Mesendoderm (in vitro differentiated cells): Measurements from ENCODE around the gene PANK3.

Experiments
- DNase-seq: peaks from one replicate; pipeline ENCODE4 v3.0.0; 2013
- H2AK5ac ChIP-seq: 2 replicates; pipeline ENCODE4 v1.6.1; 2013; ENCODE audit warnings: low read length, inconsistent platforms
- H2BK120ac ChIP-seq: 2 replicates; pipeline ENCODE4 v1.6.1; 2013; ENCODE audit warnings: low read depth, mild to moderate bottlenecking, low read length, moderate library complexity, mixed read lengths
- H2BK15ac ChIP-seq: replicated peaks from 2 replicates; pipeline ENCODE4 v1.6.1; 2013; ENCODE audit warnings: low read depth, mild to moderate bottlenecking, moderate library complexity
- H2BK5ac ChIP-seq: 2 replicates; pipeline ENCODE4 v1.6.1; 2013; ENCODE audit warnings: low read length, inconsistent platforms
- H3K18ac ChIP-seq: 2 replicates; pipeline ENCODE4 v1.6.1; 2013; ENCODE audit warnings: mild to moderate bottlenecking, low read length, mixed read lengths
- H3K23ac ChIP-seq: one replicate; pipeline ENCODE4 v1.6.1; 2013; ENCODE audit warnings: low read length
- H3K27ac ChIP-seq: 2 replicates; pipeline ENCODE4 v1.5.1; 2013; ENCODE audit warnings: low read depth, mild to moderate bottlenecking, inconsistent platforms, low read length, moderate library complexity
- H3K27me3 ChIP-seq: 2 replicates; pipeline ENCODE4 v1.6.1; 2013; ENCODE audit warnings: low read length, control low read depth, mild to moderate bottlenecking, inconsistent platforms; ENCODE audit not compliant: insufficient read depth, poor library complexity
- H3K36me3 ChIP-seq: 2 replicates; pipeline ENCODE4 v1.6.1; 2013; ENCODE audit warnings: low read length, inconsistent platforms; ENCODE audit not compliant: control insufficient read depth, insufficient read depth
- H3K4ac ChIP-seq: one replicate; pipeline ENCODE4 v1.6.1; 2013; ENCODE audit warnings: low read depth, mild to moderate bottlenecking, low read length, moderate library complexity
- H3K4me1 ChIP-seq: 2 replicates; pipeline ENCODE4 v1.6.1; 2013; ENCODE audit warnings: low read depth, low read length, inconsistent platforms; ENCODE audit not compliant: control insufficient read depth
- H3K4me2 ChIP-seq: 2 replicates; pipeline ENCODE4 v1.6.1; 2013; ENCODE audit warnings: low read length
- H3K4me3 ChIP-seq: 2 replicates; pipeline ENCODE4 v1.5.1; 2013; ENCODE audit warnings: mild to moderate bottlenecking, low read length
- H3K56ac ChIP-seq: one replicate; pipeline ENCODE4 v1.6.1; 2013; ENCODE audit warnings: low read length
- H3K79me1 ChIP-seq: 2 replicates; pipeline ENCODE4 v1.6.1; 2013; ENCODE audit warnings: low read length, inconsistent platforms
- H3K79me2 ChIP-seq: 2 replicates; pipeline ENCODE4 v1.6.1; 2013; ENCODE audit warnings: mild to moderate bottlenecking, low read length; ENCODE audit not compliant: control insufficient read depth, insufficient read depth
- H3K9ac ChIP-seq: 2 replicates; pipeline ENCODE4 v1.6.1; 2013; ENCODE audit warnings: low read length, inconsistent platforms
- H4K5ac ChIP-seq: one replicate; pipeline ENCODE4 v1.6.1; 2013; ENCODE audit warnings: low read length
- H4K8ac ChIP-seq: one replicate; pipeline ENCODE4 v1.6.1; 2013; ENCODE audit warnings: low read depth, mild to moderate bottlenecking, control low read depth, low read length, moderate library complexity
- WGBS: extraction: QIAGEN DNeasy Blood & Tissue Kit; methylation state at CpG from one replicate; pipeline ENCODE4 v1.1.7; 2013; ENCODE audit warnings: low lambda C conversion rate, missing lambda C conversion rate; ENCODE audit not compliant: insufficient coverage; ENCODE audit errors: extremely low coverage; 5-methylcytosine and 5-hydroxymethylcytosine counted together

The PANK3 gene

DNA sequence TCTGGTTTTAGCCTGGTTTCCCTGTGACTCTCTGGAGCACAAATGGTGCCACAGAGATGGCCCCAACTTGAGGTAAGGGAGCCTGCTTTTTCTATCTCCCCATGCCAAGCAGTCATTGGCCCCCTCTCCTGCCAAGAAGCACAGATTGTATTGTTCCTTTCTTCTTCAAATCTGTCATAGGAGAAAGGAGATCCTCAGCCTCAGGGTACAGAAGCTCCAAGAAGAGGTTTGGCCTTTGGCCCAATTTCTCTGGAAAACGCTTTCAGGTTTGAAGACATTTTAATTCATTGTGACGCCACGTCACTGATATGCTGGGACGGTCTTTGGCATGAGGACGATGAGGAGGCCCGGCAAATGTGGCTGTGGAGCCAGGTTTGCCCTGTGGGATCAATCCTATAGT lies 29.2 kb upstream of the PANK3 start:
- H3K79me2 ChIP-seq, result no peaks in the 10 kb centered on the region
- no peak overlapping the region for H4K5ac ChIP-seq
- H2AK5ac ChIP-seq, result no peak overlapping the region
- H3K4me1 ChIP-seq, result no peaks in the 10 kb centered on the region
- H2BK120ac ChIP-seq, result no peak overlapping the region
- H3K4me2 ChIP-seq, result no peak overlapping the region
- no peak overlapping the region for H3K9ac ChIP-seq
- H4K8ac ChIP-seq, result no peak overlapping the region
- no peak overlapping the region for H2BK15ac ChIP-seq
- no CpG with 5 or more reads among the region's 6 CpGs for WGBS
- H3K27ac ChIP-seq, result no peak overlapping the region
- no peaks in the 10 kb centered on the region for H3K79me1 ChIP-seq
- H3K27me3 ChIP-seq, result no peaks in the 10 kb centered on the region
- H3K4me3 ChIP-seq, result no peak overlapping the region
- no peak overlapping the region for H3K4ac ChIP-seq
- DNase-seq, result no peak
- H3K36me3 ChIP-seq, result no peaks in the 10 kb centered on the region
- no peak overlapping the region for H3K23ac ChIP-seq
- no peak overlapping the region for H3K18ac ChIP-seq
- no peak overlapping the region for H3K56ac ChIP-seq
- H2BK5ac ChIP-seq, result no peak overlapping the region

- Histone ChIP-seq H3K9ac (no peak overlapping the region), H3K4me1 (no peaks in the 10 kb centered on the region), H3K36me3 (no peaks in the 10 kb centered on the region), H3K27me3 (no peaks in the 10 kb centered on the region), H3K4me2 (no peak overlapping the region), H3K4me3 (no peak overlapping the region), H4K5ac (no peak overlapping the region), H3K4ac (no peak overlapping the region), H3K18ac (no peak overlapping the region), H3K56ac (no peak overlapping the region), H2BK5ac (no peak overlapping the region), H4K8ac (no peak overlapping the region), H2BK120ac (no peak overlapping the region), H2BK15ac (no peak overlapping the region), H3K27ac (no peak overlapping the region), H2AK5ac (no peak overlapping the region), H3K79me2 (no peaks in the 10 kb centered on the region), H3K79me1 (no peaks in the 10 kb centered on the region), H3K23ac (no peak overlapping the region)
- no peak for DNase-seq
- no CpG with 5 or more reads among the region's 2 CpGs for WGBS
These were observed 28.8 kb upstream of the PANK3 start for GRCh38 chr5:168607946-168608345.

GRCh38 chr5:168606562-168606961 lies 27.4 kb upstream of the PANK3 start:
- H4K8ac ChIP-seq, result no peak overlapping the region
- no peak overlapping the region for H2BK15ac ChIP-seq
- H2BK5ac ChIP-seq, result no peak overlapping the region
- no peak for DNase-seq
- H3K23ac ChIP-seq, result no peak overlapping the region
- no peak overlapping the region for H4K5ac ChIP-seq
- H3K79me1 ChIP-seq, result no peaks in the 10 kb centered on the region
- no peak overlapping the region for H3K4ac ChIP-seq
- H3K9ac ChIP-seq, result no peak overlapping the region
- no CpG with 5 or more reads among the region's 2 CpGs for WGBS
- no peak overlapping the region for H3K18ac ChIP-seq
- no peak overlapping the region for H2BK120ac ChIP-seq
- no peak overlapping the region for H3K4me3 ChIP-seq
- H3K27me3 ChIP-seq, result no peaks in the 10 kb centered on the region
- no peak overlapping the region for H3K56ac ChIP-seq
- no peak overlapping the region for H2AK5ac ChIP-seq
- no peak overlapping the region for H3K4me2 ChIP-seq
- H3K4me1 ChIP-seq, result no peaks in the 10 kb centered on the region
- H3K79me2 ChIP-seq, result no peaks in the 10 kb centered on the region
- H3K36me3 ChIP-seq, result no peaks in the 10 kb centered on the region
- H3K27ac ChIP-seq, result no peak overlapping the region

DNA sequence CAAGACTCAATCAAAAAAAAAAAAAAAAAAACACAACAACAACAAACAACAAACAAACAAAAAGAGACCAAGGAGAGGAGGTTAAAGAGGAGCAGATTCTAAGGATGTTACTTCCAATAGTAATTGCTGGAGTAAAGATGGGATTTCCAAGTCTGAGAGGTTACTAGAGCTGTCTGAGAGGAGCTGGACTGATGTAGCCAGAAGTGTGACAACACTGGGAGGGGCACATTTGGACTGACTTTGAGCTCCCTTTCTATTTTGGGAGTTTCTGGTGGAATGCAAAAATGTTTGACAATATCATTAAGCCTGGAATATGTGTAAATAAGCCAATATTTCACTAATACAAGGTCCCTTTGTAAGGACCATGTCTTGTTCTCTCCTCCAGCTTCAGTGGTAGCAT lies 25.3 kb upstream of the PANK3 start:
- no peak for DNase-seq
- Histone ChIP-seq H3K9ac (no peak overlapping the region), H3K18ac (no peak overlapping the region), H3K27me3 (no peaks in the 10 kb centered on the region), H3K4me3 (no peak overlapping the region), H3K79me1 (no peaks in the 10 kb centered on the region), H4K8ac (no peak overlapping the region), H3K4ac (no peak overlapping the region), H3K4me1 (no peaks in the 10 kb centered on the region), H3K36me3 (no peaks in the 10 kb centered on the region), H3K79me2 (no peaks in the 10 kb centered on the region), H2AK5ac (no peak overlapping the region), H2BK120ac (no peak overlapping the region), H3K4me2 (no peak overlapping the region), H3K27ac (no peak overlapping the region), H2BK5ac (no peak overlapping the region), H3K23ac (no peak overlapping the region), H3K56ac (no peak overlapping the region), H2BK15ac (no peak overlapping the region), H4K5ac (no peak overlapping the region)

DNA sequence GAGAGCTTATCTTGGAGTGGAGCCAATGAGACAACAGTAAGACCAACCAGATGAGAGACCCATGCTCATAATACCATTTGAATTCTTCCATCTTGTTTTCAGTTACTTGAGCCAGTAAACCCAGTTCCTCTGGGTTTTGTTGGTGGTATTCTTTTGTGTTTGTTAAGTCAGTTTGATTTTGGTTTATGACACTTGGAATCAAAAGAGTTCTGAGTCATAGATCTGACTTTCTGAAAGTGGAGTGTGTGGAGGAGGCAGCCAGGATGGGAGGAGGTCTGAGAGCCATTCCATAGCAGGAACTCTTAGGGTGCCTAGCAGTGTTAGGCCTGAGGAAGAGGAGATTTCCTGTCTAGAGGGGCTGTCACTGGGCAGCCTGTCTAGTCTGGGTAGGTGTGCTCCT lies 24.6 kb upstream of the PANK3 start:
- H3K18ac ChIP-seq, result no peak overlapping the region
- H3K79me1 ChIP-seq, result no peaks in the 10 kb centered on the region
- H2BK120ac ChIP-seq, result no peak overlapping the region
- no peak overlapping the region for H2BK5ac ChIP-seq
- no peaks in the 10 kb centered on the region for H3K4me1 ChIP-seq
- H3K4me2 ChIP-seq, result no peak overlapping the region
- H3K56ac ChIP-seq, result no peak overlapping the region
- H3K27ac ChIP-seq, result no peak overlapping the region
- no peaks in the 10 kb centered on the region for H3K79me2 ChIP-seq
- H3K9ac ChIP-seq, result no peak overlapping the region
- no peak overlapping the region for H3K4ac ChIP-seq
- no peak overlapping the region for H4K5ac ChIP-seq
- no peak overlapping the region for H3K4me3 ChIP-seq
- H2BK15ac ChIP-seq, result no peak overlapping the region
- no peaks in the 10 kb centered on the region for H3K27me3 ChIP-seq
- H2AK5ac ChIP-seq, result no peak overlapping the region
- no peak overlapping the region for H4K8ac ChIP-seq
- DNase-seq, result no peak
- H3K36me3 ChIP-seq, result no peaks in the 10 kb centered on the region
- H3K23ac ChIP-seq, result no peak overlapping the region

DNA sequence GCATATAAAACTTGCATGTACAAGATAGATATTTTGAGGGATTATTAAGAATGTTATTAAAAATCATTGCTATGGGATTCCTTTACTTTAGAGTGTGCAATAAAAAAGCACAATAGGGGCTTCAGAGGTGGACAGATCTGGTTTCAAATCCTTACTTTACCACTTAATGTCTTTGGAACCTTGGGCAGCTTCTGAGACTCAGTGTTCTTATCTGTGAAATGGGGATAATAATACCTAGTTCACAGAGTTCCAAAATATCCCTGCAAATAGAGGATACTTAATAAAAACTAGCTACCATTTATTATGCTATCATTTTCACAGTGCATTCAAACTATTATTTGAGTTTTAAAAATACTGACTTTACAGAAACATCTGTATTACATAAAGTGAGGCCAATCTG lies 23.3 kb upstream of the PANK3 start:
- DNase-seq, result no peak
- no peak overlapping the region for H3K23ac ChIP-seq
- H3K56ac ChIP-seq, result no peak overlapping the region
- H4K8ac ChIP-seq, result no peak overlapping the region
- no peaks in the 10 kb centered on the region for H3K79me2 ChIP-seq
- no peak overlapping the region for H2BK15ac ChIP-seq
- no peak overlapping the region for H3K27ac ChIP-seq
- H3K27me3 ChIP-seq, result no peaks in the 10 kb centered on the region
- no peak overlapping the region for H2BK120ac ChIP-seq
- no peaks in the 10 kb centered on the region for H3K79me1 ChIP-seq
- no peak overlapping the region for H2BK5ac ChIP-seq
- H3K36me3 ChIP-seq, result no peaks in the 10 kb centered on the region
- no peak overlapping the region for H3K4ac ChIP-seq
- no peak overlapping the region for H3K4me3 ChIP-seq
- H3K4me2 ChIP-seq, result no peak overlapping the region
- H3K18ac ChIP-seq, result no peak overlapping the region
- no peak overlapping the region for H3K9ac ChIP-seq
- no peak overlapping the region for H2AK5ac ChIP-seq
- H3K4me1 ChIP-seq, result no peaks in the 10 kb centered on the region
- H4K5ac ChIP-seq, result no peak overlapping the region
